Activated CD8-positive, alpha-beta T cell treated with anti-CD3 and anti-CD28 coated beads, Interleukin-2, amount 10 ng/mL, durations not matched to agents 7 days and 5 days (primary cell): Measurements from ENCODE around the gene CCT5. TPM values are rescaled to one million over a fixed set of nuclear protein-coding genes. Genes with fewer than 3 reads are reported as not detected.
"Not testable (repeated sequence)": the region's sequence is repeated elsewhere in the genome, so short reads cannot be mapped to it uniquely, and the experiment has no call there.

Source experiments
- ATAC-seq: fragments of 150-1000 bp; cut with Tn5 transposase; one replicate; pipeline ENCODE4 v1.10.0; 2021; ENCODE audit warnings: moderate library complexity
- CTCF ChIA-PET: fragments of 350-600 bp; sonication (Branson Sonifier 250); formaldehyde crosslinking; loops from one replicate; lab custom pipeline; 2021; ENCODE audit warnings: antibody characterized with exemption; lab: Charles Lee
- POLR2A ChIA-PET: fragments of 350-600 bp; sonication (Branson Sonifier 250); formaldehyde crosslinking; loops from one replicate; lab custom pipeline; 2021; ENCODE audit warnings: antibody characterized with exemption; lab: Charles Lee
- DNase-seq: peaks from one replicate; pipeline ENCODE4 v3.0.0-alpha.2; 2020
- H3K27ac Mint-ChIP-seq: one replicate; pipeline ENCODE4 v1.8.0; 2021; ENCODE audit warnings: mild to moderate bottlenecking, mixed read lengths
- H3K27me3 Mint-ChIP-seq: one replicate; pipeline ENCODE4 v1.8.0; 2021; ENCODE audit warnings: low read depth, mixed read lengths
- H3K36me3 Mint-ChIP-seq: one replicate; pipeline ENCODE4 v1.8.0; 2021; ENCODE audit warnings: low read depth, mixed read lengths
- H3K4me1 Mint-ChIP-seq: one replicate; pipeline ENCODE4 v1.8.0; 2021; ENCODE audit warnings: low read depth, mixed read lengths
- H3K4me3 Mint-ChIP-seq: one replicate; pipeline ENCODE4 v1.8.0; 2021; ENCODE audit warnings: mild to moderate bottlenecking, mixed read lengths
- H3K9me3 Mint-ChIP-seq: one replicate; pipeline ENCODE4 v1.8.0; 2022; ENCODE audit warnings: mixed read lengths; ENCODE audit not compliant: insufficient read depth
- total RNA-seq, 2 experiments: library from RNA; stranded (reverse); gene quantifications; one replicate each; pipeline ENCODE4 v1.2.3, GENCODE V29; 2021

Gene CCT5
- total RNA-seq, 2 experiments from 2014 or later = 319 to 322 TPM

GRCh38 chr5:10278658-10279279, 28.7 kb downstream of the CCT5 start:
- DNase-seq = no peak
- ATAC-seq = no peak
- peaks cover 12% of the 10 kb centered on the region for H3K4me1 Mint-ChIP-seq
- POLR2A ChIA-PET = no interaction called here
- H3K27ac Mint-ChIP-seq = no peak overlapping the region
- H3K9me3 Mint-ChIP-seq = no peaks in the 10 kb centered on the region
- CTCF ChIA-PET = interaction anchor here (3.9 kb wide), 1 partner anchor 86 kb away, joined by 12 read pairs; no protein-coding TSS in a partner anchor
- H3K36me3 Mint-ChIP-seq = no peaks in the 10 kb centered on the region
- peaks cover 16% of the 10 kb centered on the region for H3K27me3 Mint-ChIP-seq
- H3K4me3 Mint-ChIP-seq = no peak overlapping the region

- H3K4me1 Mint-ChIP-seq = peaks cover 17% of the 10 kb centered on the region
- no peak overlapping the region for H3K27ac Mint-ChIP-seq
- ChIA-PET CTCF (interaction anchor here (3.9 kb wide), 1 partner anchor 85 kb away, joined by 12 read pairs; no protein-coding TSS in a partner anchor), POLR2A (no interaction called here)
- no peaks in the 10 kb centered on the region for H3K36me3 Mint-ChIP-seq
- ATAC-seq (no peak), DNase-seq (no peak)
- H3K4me3 Mint-ChIP-seq = no peak overlapping the region
- no peaks in the 10 kb centered on the region for H3K9me3 Mint-ChIP-seq
- peaks cover 16% of the 10 kb centered on the region for H3K27me3 Mint-ChIP-seq
Measured at GRCh38 chr5:10279328-10279727, 29.2 kb downstream of the CCT5 start.

GRCh38 chr5:10279925-10280720, 30.0 kb downstream of the CCT5 start:
- H3K4me3 Mint-ChIP-seq = no peak overlapping the region
- DNase-seq (no peak), ATAC-seq (no peak)
- CTCF ChIA-PET = interaction anchor here (1.3 kb wide), 1 partner anchor 144 kb away, joined by 4 read pairs; no protein-coding TSS in a partner anchor
- H3K4me1 Mint-ChIP-seq = peaks cover 17% of the 10 kb centered on the region
- peaks cover 16% of the 10 kb centered on the region for H3K27me3 Mint-ChIP-seq
- no peaks in the 10 kb centered on the region for H3K9me3 Mint-ChIP-seq
- H3K27ac Mint-ChIP-seq = no peak overlapping the region
- H3K36me3 Mint-ChIP-seq = no peaks in the 10 kb centered on the region
- POLR2A ChIA-PET = no interaction called here

DNA sequence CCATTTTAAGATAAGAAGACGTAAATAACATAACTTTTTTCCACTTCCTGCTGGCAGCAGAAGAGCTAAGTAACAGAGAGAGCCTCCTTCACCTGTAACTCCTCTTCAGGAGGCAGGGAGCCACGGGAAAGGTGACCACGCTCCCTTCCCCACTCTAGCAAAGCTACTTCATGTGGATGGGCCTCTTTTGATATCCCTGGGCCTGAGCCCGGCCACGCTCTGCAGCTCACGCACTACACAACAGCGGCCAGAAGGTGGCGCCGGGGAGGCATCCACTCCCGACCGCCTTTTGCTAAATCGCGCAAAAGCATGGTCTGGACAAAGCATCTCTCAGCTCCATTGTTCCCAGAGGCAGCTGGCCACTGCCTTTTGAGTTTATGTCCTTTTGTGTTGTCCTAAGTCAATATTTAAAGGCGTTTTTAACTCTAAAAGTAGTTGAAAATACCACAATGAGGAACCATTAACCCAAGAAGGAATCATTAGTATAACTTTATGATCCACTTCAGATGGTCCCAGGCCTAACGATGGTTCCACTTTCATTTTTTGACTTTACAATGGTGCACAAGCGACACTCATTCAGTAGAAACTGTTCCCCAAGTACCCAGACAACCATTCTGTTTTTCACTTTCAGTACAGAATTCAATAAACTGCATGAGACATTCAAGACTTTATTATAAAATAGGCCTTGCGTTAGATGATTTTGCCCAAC, 34.0 kb downstream of the CCT5 start:
- H3K9me3 Mint-ChIP-seq = no peaks in the 10 kb centered on the region
- H3K4me3 Mint-ChIP-seq = no peak overlapping the region
- H3K27ac Mint-ChIP-seq = no peak overlapping the region
- H3K27me3 Mint-ChIP-seq = peaks cover 4% of the 10 kb centered on the region
- peaks cover 14% of the 10 kb centered on the region for H3K4me1 Mint-ChIP-seq
- no peaks in the 10 kb centered on the region for H3K36me3 Mint-ChIP-seq
- ChIA-PET POLR2A (interaction anchor here (0.9 to 1.4 kb wide), 2 partner anchors 81 to 138 kb away, joined by 4 read pairs; no protein-coding TSS in a partner anchor), CTCF (interaction anchor here (0.6 to 2.9 kb wide), 40 partner anchors 8 to 469 kb away, joined by 3 to 34 read pairs (median 4); partner anchors contain the start of genes MARCHF6 and ROPN1L)
- DNase-seq (peak; percentile 82), ATAC-seq (peak; percentile 98)

GRCh38 chr5:10285362-10285761, 35.3 kb downstream of the CCT5 start:
- POLR2A ChIA-PET = not testable (repeated sequence)

DNA sequence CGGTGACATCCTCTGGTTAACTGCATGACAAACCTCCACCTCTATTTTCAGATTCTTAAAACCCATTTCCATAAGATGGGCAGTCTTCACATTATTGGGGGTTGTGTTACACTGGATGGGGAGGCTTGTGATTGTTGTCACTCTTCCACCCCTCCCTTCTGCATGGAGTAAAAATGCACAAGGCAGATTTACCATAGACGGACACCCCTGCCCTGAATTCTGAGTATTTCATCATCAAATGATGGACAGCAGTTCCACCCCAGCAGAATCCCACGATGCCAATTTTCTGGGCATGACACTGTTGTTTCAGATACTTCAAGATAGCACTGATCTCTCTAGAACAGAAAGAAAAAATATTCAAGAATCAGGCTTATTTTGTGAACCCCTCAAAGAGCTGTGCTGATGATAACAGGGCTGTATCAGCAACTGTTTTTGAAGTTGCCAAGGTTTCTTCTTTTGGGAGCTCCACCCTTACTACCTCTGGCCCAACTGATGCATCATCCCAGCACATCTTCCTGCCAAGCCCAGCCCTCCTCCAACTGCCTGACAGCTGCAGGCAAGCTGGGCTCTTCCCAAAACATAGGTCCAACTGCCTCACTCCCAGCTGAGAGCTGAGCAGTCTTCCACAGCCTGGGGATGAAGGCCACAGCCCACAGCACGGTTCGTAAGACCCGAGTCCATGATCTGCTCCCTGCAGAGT, 36.2 kb downstream of the CCT5 start:
- DNase-seq (no peak), ATAC-seq (no peak)
- Mint-ChIP-seq H3K27ac (no peak overlapping the region), H3K36me3 (no peaks in the 10 kb centered on the region), H3K9me3 (no peaks in the 10 kb centered on the region), H3K4me3 (no peak overlapping the region), H3K4me1 (peaks cover 14% of the 10 kb centered on the region), H3K27me3 (peaks cover 4% of the 10 kb centered on the region)
- CTCF ChIA-PET = interaction anchor here (1.6 to 2.9 kb wide), 3 partner anchors 71 to 137 kb away, joined by 6 to 10 read pairs (median 9); no protein-coding TSS in a partner anchor
- POLR2A ChIA-PET = no interaction called here

More at GRCh38 chr5:10285362-10285761, 35.3 kb downstream of the CCT5 start:
- not testable (repeated sequence) for ATAC-seq, H3K4me3 Mint-ChIP-seq, H3K27me3 Mint-ChIP-seq, H3K36me3 Mint-ChIP-seq, H3K9me3 Mint-ChIP-seq, H3K27ac Mint-ChIP-seq, DNase-seq
- peaks cover 14% of the 10 kb centered on the region for H3K4me1 Mint-ChIP-seq
- CTCF ChIA-PET = interaction anchor here (1.6 to 2.9 kb wide), 3 partner anchors 72 to 138 kb away, joined by 6 to 10 read pairs (median 9); no protein-coding TSS in a partner anchor

- no peaks in the 10 kb centered on the region for H3K9me3 Mint-ChIP-seq
- H3K36me3 Mint-ChIP-seq = no peaks in the 10 kb centered on the region
- ATAC-seq (no peak), DNase-seq (no peak)
- H3K27me3 Mint-ChIP-seq = peaks cover 4% of the 10 kb centered on the region
- CTCF ChIA-PET = interaction anchor here (1.6 kb wide), 1 partner anchor 137 kb away, joined by 10 read pairs; no protein-coding TSS in a partner anchor
- H3K27ac Mint-ChIP-seq = no peak overlapping the region
- H3K4me3 Mint-ChIP-seq = no peak overlapping the region
- POLR2A ChIA-PET = no interaction called here
- peaks cover 14% of the 10 kb centered on the region for H3K4me1 Mint-ChIP-seq
Measured at GRCh38 chr5:10286862-10287227, 36.8 kb downstream of the CCT5 start.

DNA sequence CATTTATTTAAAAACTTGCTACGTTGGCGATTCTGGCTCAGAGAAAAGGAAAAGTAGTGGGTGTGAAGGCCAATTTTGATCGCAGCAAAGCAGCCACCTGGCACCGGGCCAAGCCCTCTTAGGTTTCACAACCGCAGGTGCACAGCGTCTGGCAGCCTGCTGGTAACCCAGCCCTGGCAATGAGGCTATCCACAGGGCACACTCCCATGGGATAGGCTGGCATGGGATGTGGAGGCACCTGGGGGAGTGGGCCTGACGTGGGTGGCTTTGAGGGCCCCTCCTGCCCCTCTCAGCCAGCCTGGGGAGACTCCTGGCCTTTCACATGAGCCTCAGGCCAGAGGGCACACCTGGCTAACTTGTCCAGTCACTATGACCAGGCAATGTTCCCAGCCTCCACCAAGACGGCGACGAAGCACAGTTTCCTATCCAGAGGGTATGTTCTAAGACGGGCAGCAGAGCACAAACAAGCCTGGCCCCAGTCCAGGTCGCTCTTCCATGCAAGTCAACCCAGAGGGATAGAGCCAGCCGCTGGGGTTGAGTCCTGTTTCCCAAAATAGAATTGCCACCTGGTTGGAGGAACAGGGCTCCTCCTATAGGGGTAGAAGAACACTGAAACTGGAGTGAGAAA, 38.6 kb downstream of the CCT5 start:
- H3K27me3 Mint-ChIP-seq = peaks cover 11% of the 10 kb centered on the region
- ChIA-PET POLR2A (no interaction called here), CTCF (no interaction called here)
- no peak overlapping the region for H3K27ac Mint-ChIP-seq
- no peaks in the 10 kb centered on the region for H3K36me3 Mint-ChIP-seq
- peak; percentile 30 for DNase-seq
- H3K4me3 Mint-ChIP-seq = no peak overlapping the region
- no peaks in the 10 kb centered on the region for H3K9me3 Mint-ChIP-seq
- no peak for ATAC-seq
- peaks cover 13% of the 10 kb centered on the region for H3K4me1 Mint-ChIP-seq

- no peak overlapping the region for H3K27ac Mint-ChIP-seq
- CTCF ChIA-PET = no interaction called here
- DNase-seq (no peak), ATAC-seq (no peak)
- peaks cover 14% of the 10 kb centered on the region for H3K27me3 Mint-ChIP-seq
- no peaks in the 10 kb centered on the region for H3K36me3 Mint-ChIP-seq
- H3K4me3 Mint-ChIP-seq = no peak overlapping the region
- POLR2A ChIA-PET = no interaction called here
- H3K4me1 Mint-ChIP-seq = peaks cover 6% of the 10 kb centered on the region
- H3K9me3 Mint-ChIP-seq = no peaks in the 10 kb centered on the region
Measured at GRCh38 chr5:10289353-10289752, 39.3 kb downstream of the CCT5 start.

GRCh38 chr5:10289991-10290390, 39.9 kb downstream of the CCT5 start:
- H3K27ac Mint-ChIP-seq = no peak overlapping the region
- no peak overlapping the region for H3K4me3 Mint-ChIP-seq
- no peaks in the 10 kb centered on the region for H3K9me3 Mint-ChIP-seq
- ChIA-PET POLR2A (no interaction called here), CTCF (no interaction called here)
- ATAC-seq (no peak), DNase-seq (no peak)
- H3K27me3 Mint-ChIP-seq = peaks cover 17% of the 10 kb centered on the region
- peaks cover 5% of the 10 kb centered on the region for H3K4me1 Mint-ChIP-seq
- H3K36me3 Mint-ChIP-seq = no peaks in the 10 kb centered on the region

DNA sequence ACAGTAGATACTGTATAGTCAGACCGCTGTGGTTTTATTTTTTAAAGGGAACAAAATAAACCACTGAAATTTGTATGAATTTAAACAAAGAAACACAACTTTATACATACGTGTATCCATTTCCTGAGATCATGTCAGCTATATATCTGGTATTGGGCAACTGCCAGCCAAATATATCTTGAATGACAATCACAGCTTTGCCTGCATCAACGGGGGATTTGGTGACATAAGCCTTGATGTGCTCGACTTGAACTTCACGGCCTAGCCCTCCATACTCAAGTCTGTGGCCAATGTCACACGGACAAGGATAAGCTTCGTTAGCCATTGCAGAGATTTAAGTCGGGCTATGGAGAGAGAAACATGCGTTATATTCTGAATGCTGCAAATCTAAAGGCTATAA, 40.4 kb downstream of the CCT5 start:
- DNase-seq (no peak), ATAC-seq (no peak)
- no peak overlapping the region for H3K4me3 Mint-ChIP-seq
- H3K36me3 Mint-ChIP-seq = no peaks in the 10 kb centered on the region
- H3K4me1 Mint-ChIP-seq = peaks cover 5% of the 10 kb centered on the region
- no peak overlapping the region for H3K27ac Mint-ChIP-seq
- H3K27me3 Mint-ChIP-seq = peaks cover 17% of the 10 kb centered on the region
- POLR2A ChIA-PET = no interaction called here
- CTCF ChIA-PET = no interaction called here
- no peaks in the 10 kb centered on the region for H3K9me3 Mint-ChIP-seq
